ENCODE data around the gene TFEB.

- TF ChIP-seq CTCF (IDR thresholded peaks at IDR 0.05; ENCODE audit: extremely low read depth in 1 of 2, insufficient read depth in 1 of 2, low read depth in 1 of 2, low read length in 2 of 2) = no peak
- TF ChIP-seq POLR2A (IDR thresholded peaks at IDR 0.05; ENCODE audit: low read depth, low read length) = no peak
- no peak for TF ChIP-seq EZH2 (IDR thresholded peaks at IDR 0.05; ENCODE audit: borderline replicate concordance, low read depth, low read length, severe bottlenecking)
- TF ChIP-seq FOS (IDR thresholded peaks at IDR 0.05; ENCODE audit: borderline replicate concordance, insufficient read depth, low read length) = no peak
- no peak for TF ChIP-seq POLR2AphosphoS5 (IDR thresholded peaks at IDR 0.05; ENCODE audit: insufficient read depth, low read depth, low read length)
- TF ChIP-seq GATA2 (IDR thresholded peaks at IDR 0.05; ENCODE audit: insufficient read depth, insufficient read length, low read depth, low read length) = no peak
- TF ChIP-seq MYC (IDR thresholded peaks at IDR 0.05; ENCODE audit: low read depth, low read length) = no peak
These were observed 11.7 kb downstream of the TFEB start for GRCh38 chr6:41723530-41724227.

Measured in endothelial cell of umbilical vein (primary cell).